Measurements from ENCODE around the gene SPTLC2. TPM values are rescaled to one million over a fixed set of nuclear protein-coding genes. Genes with fewer than 3 reads are reported as not detected.

SPTLC2 gene
- total and polyA plus RNA-seq, 9 donors, result 8.0 to 31.1 (median 21.5) TPM

DNA sequence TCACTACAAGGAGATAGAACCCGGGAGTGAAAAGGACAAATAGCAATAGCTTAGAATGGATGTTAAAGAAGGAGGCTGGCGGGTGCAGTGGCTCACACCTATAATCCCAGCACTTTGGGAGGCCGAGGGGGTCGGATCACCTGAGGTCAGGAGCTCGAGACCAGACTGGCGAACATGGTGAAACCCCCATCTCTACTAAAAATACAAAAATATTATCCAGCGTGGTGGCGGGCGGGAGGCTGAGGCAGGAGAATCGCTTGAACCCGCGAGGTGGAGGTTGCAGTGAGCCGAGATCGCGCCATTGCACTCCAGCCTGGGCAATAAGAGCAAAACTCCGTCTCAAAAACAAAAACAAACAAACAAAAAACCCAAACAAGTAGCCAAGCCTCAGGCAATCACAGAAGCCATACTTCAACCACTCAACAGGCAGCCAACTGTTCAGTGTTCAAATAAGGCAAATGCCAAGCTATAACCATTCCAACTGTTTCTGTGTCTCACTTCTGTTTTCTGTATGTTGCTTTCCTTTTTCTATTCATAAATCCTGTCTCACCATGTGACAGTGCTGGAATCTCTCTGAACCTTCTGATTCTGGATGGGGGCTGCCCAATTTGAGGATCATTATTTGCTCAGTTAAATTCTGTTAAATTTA is 3.9 kb upstream of the SPTLC2 start:
- H3K4me1 ChIP-seq (ENCODE audit: insufficient read depth), result peaks cover 3% of the 10 kb centered on the region
- no peaks in the 10 kb centered on the region for H3K27me3 ChIP-seq
- 87 to 92% (median 89%) methylated on average over 16 of the region's 16 CpGs for WGBS, 3 donors
- no peak overlapping the region for H3K27ac ChIP-seq
- DNase-seq, result no peak
- intact Hi-C loops (cut with DNase I), result no loop called here
- no peaks in the 10 kb centered on the region for H3K36me3 ChIP-seq
- TF ChIP-seq, protein P1, sequence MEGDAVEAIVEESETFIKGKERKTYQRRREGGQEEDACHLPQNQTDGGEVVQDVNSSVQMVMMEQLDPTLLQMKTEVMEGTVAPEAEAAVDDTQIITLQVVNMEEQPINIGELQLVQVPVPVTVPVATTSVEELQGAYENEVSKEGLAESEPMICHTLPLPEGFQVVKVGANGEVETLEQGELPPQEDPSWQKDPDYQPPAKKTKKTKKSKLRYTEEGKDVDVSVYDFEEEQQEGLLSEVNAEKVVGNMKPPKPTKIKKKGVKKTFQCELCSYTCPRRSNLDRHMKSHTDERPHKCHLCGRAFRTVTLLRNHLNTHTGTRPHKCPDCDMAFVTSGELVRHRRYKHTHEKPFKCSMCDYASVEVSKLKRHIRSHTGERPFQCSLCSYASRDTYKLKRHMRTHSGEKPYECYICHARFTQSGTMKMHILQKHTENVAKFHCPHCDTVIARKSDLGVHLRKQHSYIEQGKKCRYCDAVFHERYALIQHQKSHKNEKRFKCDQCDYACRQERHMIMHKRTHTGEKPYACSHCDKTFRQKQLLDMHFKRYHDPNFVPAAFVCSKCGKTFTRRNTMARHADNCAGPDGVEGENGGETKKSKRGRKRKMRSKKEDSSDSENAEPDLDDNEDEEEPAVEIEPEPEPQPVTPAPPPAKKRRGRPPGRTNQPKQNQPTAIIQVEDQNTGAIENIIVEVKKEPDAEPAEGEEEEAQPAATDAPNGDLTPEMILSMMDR (IDR thresholded peaks at IDR 0.05), result no peak
- TF ChIP-seq POLR2A (IDR thresholded peaks at IDR 0.05), result no peak
- no peak for TF ChIP-seq EP300 (IDR thresholded peaks at IDR 0.05)
- no peaks in the 10 kb centered on the region for H3K9me3 ChIP-seq
- H3K4me3 ChIP-seq, result no peak overlapping the region

DNA sequence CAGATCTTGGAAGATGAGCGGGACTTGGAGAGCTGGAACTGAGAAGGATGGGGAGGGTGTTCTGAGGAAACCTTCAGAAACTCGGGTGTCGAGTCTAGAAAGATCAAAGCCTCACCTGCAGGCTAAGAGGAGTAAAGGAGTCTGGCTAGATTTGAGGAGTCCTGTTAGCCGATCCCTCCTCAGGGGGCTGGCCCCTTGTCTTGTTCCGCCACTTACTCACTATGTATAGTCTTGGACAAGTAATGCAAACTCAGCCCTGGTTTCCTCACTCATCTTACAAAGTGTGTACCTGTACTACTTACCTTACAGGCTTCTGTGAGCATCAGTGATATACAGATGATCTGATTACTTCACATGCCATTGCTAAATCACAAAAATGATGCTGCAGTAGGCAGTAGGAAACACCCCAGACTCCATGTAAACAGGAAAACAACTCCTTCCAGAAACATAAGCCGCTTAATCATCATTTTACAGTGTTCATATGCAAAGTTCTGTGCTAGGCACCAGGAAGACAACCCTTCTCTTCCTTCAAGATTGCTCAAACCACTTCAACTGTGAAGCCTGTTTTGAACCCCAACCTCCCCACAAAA is 2.0 kb upstream of the SPTLC2 start:
- Histone ChIP-seq H3K4me3 (no peak overlapping the region), H3K27me3 (no peaks in the 10 kb centered on the region), H3K27ac (no peak overlapping the region), H3K4me1 (ENCODE audit: insufficient read depth) (peaks cover 3% of the 10 kb centered on the region), H3K9me3 (no peaks in the 10 kb centered on the region), H3K36me3 (no peaks in the 10 kb centered on the region)
- DNase-seq, result no peak
- TF ChIP-seq, protein P1 (IDR thresholded peaks at IDR 0.05), result no peak
- WGBS, 3 donors, result 78 to 85% (median 84%) methylated on average over 6 of the region's 6 CpGs
- intact Hi-C loops (cut with DNase I), result no loop called here

DNA sequence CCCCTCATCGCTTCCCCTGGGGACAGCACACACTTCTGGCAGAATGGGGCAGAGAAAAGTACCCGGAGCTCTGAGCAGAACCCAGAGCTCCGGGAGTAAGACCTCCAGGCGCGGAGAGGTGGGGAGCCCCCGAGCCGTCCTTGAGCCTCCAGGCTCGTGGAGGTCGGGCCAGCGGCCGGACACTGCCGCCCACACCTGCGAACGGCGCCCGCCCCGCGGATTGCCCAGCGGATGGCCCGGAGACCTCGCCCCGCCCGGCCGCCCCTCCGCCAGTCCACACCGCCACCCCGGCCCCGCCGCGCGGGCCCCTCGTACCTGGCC is 344 bp downstream of the SPTLC2 start:
- H3K4me3 ChIP-seq, result peak overlapping the region; percentile 92
- WGBS, 3 donors, result 0 to 1% (median 0%) methylated on average over 8 to 32 of the region's 32 CpGs
- no peaks in the 10 kb centered on the region for H3K9me3 ChIP-seq
- intact Hi-C loops (cut with DNase I), result no loop called here
- H3K27ac ChIP-seq, result peak overlapping the region; percentile 16 to 73
- peaks cover 3% of the 10 kb centered on the region for H3K4me1 ChIP-seq (ENCODE audit: insufficient read depth)
- H3K36me3 ChIP-seq, result no peaks in the 10 kb centered on the region
- no peaks in the 10 kb centered on the region for H3K27me3 ChIP-seq
- TF ChIP-seq EP300 (IDR thresholded peaks at IDR 0.05), result no peak
- no peak for DNase-seq

DNA sequence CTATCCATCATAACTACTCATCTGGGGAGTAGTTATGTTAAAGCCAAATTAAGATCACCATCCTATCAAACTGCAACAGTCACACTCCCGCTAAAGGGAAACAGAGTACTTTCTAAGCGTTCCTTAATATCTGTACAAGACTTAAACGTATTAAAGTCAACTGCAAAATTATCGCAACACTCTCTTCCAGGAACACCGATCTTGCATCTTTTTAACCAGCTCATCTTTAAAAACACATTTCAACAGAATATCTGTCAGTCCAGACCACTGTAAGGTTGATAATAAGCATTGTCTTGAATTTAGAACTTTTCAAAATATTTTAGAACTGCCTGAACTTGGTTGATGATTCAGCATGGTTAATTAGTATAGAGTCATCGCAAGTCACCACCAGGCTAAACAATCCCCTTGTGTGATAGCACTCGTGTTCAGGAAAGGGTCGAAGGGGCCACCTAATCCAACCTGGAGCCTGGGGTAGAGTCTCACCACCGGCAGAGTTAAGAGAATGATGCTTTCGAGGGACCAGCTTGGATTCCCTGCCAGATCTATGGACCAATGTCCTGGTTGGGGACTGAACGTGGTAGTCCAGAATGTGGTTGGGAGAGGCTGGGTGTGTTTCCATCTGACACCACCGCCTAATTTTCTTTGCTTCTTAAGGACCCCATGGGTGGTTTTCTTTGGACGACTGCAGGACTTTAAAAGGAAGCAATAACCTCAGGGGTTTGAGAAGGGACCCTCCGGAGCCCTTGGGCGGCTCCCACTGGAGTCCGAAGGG is 890 bp downstream of the SPTLC2 start:
- intact Hi-C loops (cut with DNase I), result no loop called here
- peaks cover 3% of the 10 kb centered on the region for H3K4me1 ChIP-seq (ENCODE audit: insufficient read depth)
- WGBS, 3 donors, result 4 to 5% (median 4%) methylated on average over 15 to 16 of the region's 16 CpGs
- no peaks in the 10 kb centered on the region for H3K27me3 ChIP-seq
- no peaks in the 10 kb centered on the region for H3K9me3 ChIP-seq
- peak overlapping the region in 1 of 2 donors; percentile 73 for H3K27ac ChIP-seq
- TF ChIP-seq POLR2A (IDR thresholded peaks at IDR 0.05) (no peak), EP300 (IDR thresholded peaks at IDR 0.05) (no peak)
- TF ChIP-seq, protein P1 (IDR thresholded peaks at IDR 0.05), result no peak
- H3K36me3 ChIP-seq, result no peaks in the 10 kb centered on the region
- H3K4me3 ChIP-seq, result peak overlapping the region; percentile 92
- no peak for DNase-seq

DNA sequence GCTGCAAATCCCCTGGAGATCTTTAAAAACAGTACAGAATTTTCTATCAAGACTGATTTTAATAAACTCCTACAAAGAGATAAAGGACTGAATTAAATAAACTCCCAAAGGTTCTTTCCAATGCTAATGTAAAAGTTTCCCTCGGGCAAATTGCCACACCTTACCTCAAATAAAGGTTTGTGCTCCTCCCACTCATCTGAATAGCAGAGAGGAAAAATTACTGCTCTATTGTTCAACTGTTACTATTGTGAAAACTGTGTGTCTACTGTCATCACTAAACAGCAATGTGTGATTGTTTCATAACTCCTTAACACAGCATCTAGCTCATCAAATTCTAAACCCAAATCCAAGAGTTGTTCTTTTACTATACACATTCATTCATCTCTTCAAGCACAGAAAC is 3.2 kb downstream of the SPTLC2 start:
- H3K9me3 ChIP-seq, result no peaks in the 10 kb centered on the region
- no peak for TF ChIP-seq POLR2A (IDR thresholded peaks at IDR 0.05)
- TF ChIP-seq, protein P1 (IDR thresholded peaks at IDR 0.05), result no peak
- no peak overlapping the region for H3K4me3 ChIP-seq
- no peaks in the 10 kb centered on the region for H3K36me3 ChIP-seq
- WGBS, 3 donors, result 69 to 79% (median 71%) methylated on average over 1 of the region's 1 CpG
- DNase-seq, result no peak
- intact Hi-C loops (cut with DNase I), result no loop called here
- H3K4me1 ChIP-seq (ENCODE audit: insufficient read depth), result peaks cover 3% of the 10 kb centered on the region
- no peaks in the 10 kb centered on the region for H3K27me3 ChIP-seq
- no peak overlapping the region for H3K27ac ChIP-seq

Measured in ovary (tissue), 9 donors.